IMR-90 (cell line): ENCODE data around the gene IFNAR2. TPM values are rescaled to one million over a fixed set of nuclear protein-coding genes. Genes with fewer than 3 reads are reported as not detected.

Experiments used
- ATAC-seq: fragments of 200-7000 bp; cut with Tn5 transposase; 2 replicates; pipeline ENCODE4 v1.9.1; 2020; ENCODE audit warnings: low read depth, mild to moderate bottlenecking, moderate library complexity
- BruUV-seq: library from RNA; stranded (reverse); fragments of 400-500 nt; replicated peaks from 2 replicates; lab custom pipeline; 2021; lab: Mats Ljungman, UMichigan
- CTCF ChIA-PET: fragments of 300-600 bp; formaldehyde crosslinking; extraction: SDS; loops from one replicate; lab custom pipeline; 2021; ENCODE audit warnings: antibody characterized with exemption; lab: Yijun Ruan, JAX
- POLR2A ChIA-PET: fragments of 300-600 bp; sonication (Branson Sonifier 250); formaldehyde crosslinking; loops from one replicate; lab custom pipeline; 2022; ENCODE audit warnings: antibody characterized with exemption; ENCODE audit not compliant: unreplicated experiment; lab: Charles Lee
- DNase-seq: peaks from one replicate; pipeline ENCODE4 v3.0.0; 2013
- H2AFZ ChIP-seq: replicated peaks from 2 replicates; pipeline ENCODE3; 2013; ENCODE audit warnings: low read length, mild to moderate bottlenecking; ENCODE audit not compliant: poor library complexity
- H2AK5ac ChIP-seq: 2 replicates; pipeline ENCODE4 v1.6.1; 2013; ENCODE audit warnings: low read depth, low read length, inconsistent platforms
- H2AK9ac ChIP-seq: replicated peaks from 2 replicates; pipeline ENCODE3; 2013; ENCODE audit warnings: mild to moderate bottlenecking, low read depth, low read length, moderate library complexity; ENCODE audit not compliant: poor library complexity
- H2BK120ac ChIP-seq: 2 replicates; pipeline ENCODE4 v1.6.1; 2013; ENCODE audit warnings: low read depth, low read length, inconsistent platforms
- H2BK15ac ChIP-seq: 3 replicates; pipeline ENCODE4 v1.6.1; 2013; ENCODE audit warnings: low read depth, low read length, inconsistent platforms
- H2BK20ac ChIP-seq: 2 replicates; pipeline ENCODE4 v1.6.1; 2013; ENCODE audit warnings: low read depth, mild to moderate bottlenecking, inconsistent platforms, low read length, moderate library complexity
- H2BK5ac ChIP-seq: 2 replicates; pipeline ENCODE4 v1.6.1; 2013; ENCODE audit warnings: mild to moderate bottlenecking, low read depth, low read length, inconsistent platforms; ENCODE audit not compliant: poor library complexity, severe bottlenecking
- H3K14ac ChIP-seq: replicated peaks from 2 replicates; pipeline ENCODE4 v1.6.1; 2013; ENCODE audit warnings: low read depth, low read length, inconsistent platforms
- H3K18ac ChIP-seq: 2 replicates; pipeline ENCODE4 v1.6.1; 2013; ENCODE audit warnings: low read depth, low read length, control low read depth
- H3K23ac ChIP-seq: 2 replicates; pipeline ENCODE4 v1.6.1; 2013; ENCODE audit warnings: low read depth, low read length, inconsistent platforms
- H3K27ac ChIP-seq: 2 replicates; pipeline ENCODE4 v1.5.1; 2013; ENCODE audit warnings: mild to moderate bottlenecking, control low read depth, low read length; ENCODE audit not compliant: insufficient read depth
- H3K27me3 ChIP-seq: 2 replicates; pipeline ENCODE4 v1.6.1; 2013; ENCODE audit warnings: low read length; ENCODE audit not compliant: control insufficient read depth, insufficient read depth
- H3K36me3 ChIP-seq: 2 replicates; pipeline ENCODE4 v1.6.1; 2013; ENCODE audit warnings: low read length, mixed read lengths; ENCODE audit not compliant: control insufficient read depth, insufficient read depth
- H3K4ac ChIP-seq: 2 replicates; pipeline ENCODE4 v1.6.1; 2013; ENCODE audit warnings: low read depth, low read length, inconsistent platforms
- H3K4me1 ChIP-seq: 2 replicates; pipeline ENCODE4 v1.6.1; 2013; ENCODE audit warnings: low read length, mixed read lengths; ENCODE audit not compliant: control insufficient read depth, insufficient read depth
- H3K4me2 ChIP-seq: 2 replicates; pipeline ENCODE4 v1.6.1; 2013; ENCODE audit warnings: low read depth, mild to moderate bottlenecking, control low read depth, low read length, moderate library complexity
- H3K4me3 ChIP-seq: 2 replicates; pipeline ENCODE4 v1.5.1; 2013; ENCODE audit warnings: low read depth, mild to moderate bottlenecking, control low read depth, low read length, moderate library complexity; ENCODE audit not compliant: insufficient read depth
- H3K56ac ChIP-seq: 2 replicates; pipeline ENCODE4 v1.6.1; 2013; ENCODE audit warnings: low read length, inconsistent platforms; ENCODE audit not compliant: insufficient read depth; ENCODE audit errors: extremely low read depth
- H3K79me1 ChIP-seq, 2 experiments: 2 replicates each; pipeline ENCODE4 v1.6.1; 2013; ENCODE audit warnings: low read length in 2 of 2, inconsistent platforms in 1 of 2, low read depth in 1 of 2
- H3K9ac ChIP-seq: 2 replicates; pipeline ENCODE4 v1.6.1; 2013; ENCODE audit warnings: low read depth, low read length, control low read depth
- H3K9me1 ChIP-seq: 2 replicates; pipeline ENCODE4 v1.6.1; 2013; ENCODE audit warnings: low read length, inconsistent platforms; ENCODE audit not compliant: insufficient read depth
- H3K9me3 ChIP-seq: 2 replicates; pipeline ENCODE4 v1.6.1; 2013; ENCODE audit warnings: low read length; ENCODE audit not compliant: control insufficient read depth, insufficient read depth
- H4K20me1 ChIP-seq: 2 replicates; pipeline ENCODE4 v1.6.1; 2013; ENCODE audit warnings: low read length, inconsistent platforms; ENCODE audit not compliant: insufficient read depth
- H4K5ac ChIP-seq: 2 replicates; pipeline ENCODE4 v1.6.1; 2013; ENCODE audit warnings: mild to moderate bottlenecking, low read depth, low read length, control low read depth
- H4K8ac ChIP-seq, 2 experiments: 2 replicates each; pipeline ENCODE4 v1.6.1; 2013; ENCODE audit warnings: low read depth in 2 of 2, low read length in 2 of 2, control low read depth in 1 of 2, inconsistent platforms in 1 of 2
- H4K91ac ChIP-seq: 2 replicates; pipeline ENCODE4 v1.6.1; 2013; ENCODE audit warnings: low read depth, low read length, inconsistent platforms; ENCODE audit not compliant: insufficient read depth
- CHD1 ChIP-seq: IDR thresholded peaks from 2 replicates; pipeline ENCODE4 v1.6.1; 2012; ENCODE audit warnings: low read depth, low read length, improper control_type of control experiment
- ELK1 ChIP-seq: fragments of 150-350 bp; IDR thresholded peaks from 2 replicates; pipeline ENCODE4 v1.6.1; 2016; ENCODE audit warnings: low read depth, mild to moderate bottlenecking, low read length, moderate library complexity, borderline replicate concordance
- FOS ChIP-seq: fragments of 150-350 bp; IDR thresholded peaks from 2 replicates; pipeline ENCODE4 v1.6.1; 2016; ENCODE audit warnings: low read depth, low read length
- MAFK ChIP-seq: IDR thresholded peaks from 2 replicates; pipeline ENCODE4 v1.6.1; 2012; ENCODE audit warnings: low read depth, low read length, improper control_type of control experiment
- MAZ ChIP-seq: IDR thresholded peaks from 2 replicates; pipeline ENCODE4 v1.6.1; 2012; ENCODE audit warnings: low read depth, mild to moderate bottlenecking, low read length, improper control_type of control experiment, moderate library complexity, borderline replicate concordance
- RAD21 ChIP-seq: IDR thresholded peaks from 2 replicates; pipeline ENCODE4 v1.6.1; 2012; ENCODE audit warnings: low read length, improper control_type of control experiment
- RFX5 ChIP-seq: IDR thresholded peaks from 2 replicates; pipeline ENCODE4 v1.8.0; 2012; ENCODE audit warnings: low read depth, mild to moderate bottlenecking, low read length, moderate library complexity
- USF2 ChIP-seq: fragments of 150-350 bp; IDR thresholded peaks from 2 replicates; pipeline ENCODE4 v1.6.1; 2017; ENCODE audit warnings: mild to moderate bottlenecking, antibody characterized with exemption, low read length, low read depth
- WGBS, 2 experiments: methylation state at CpG; one replicate each; pipeline versions ENCODE4 v1.1.5 to v1.1.7; 2013; ENCODE audit warnings: missing lambda C conversion rate in 2 of 2; ENCODE audit not compliant: insufficient read length in 1 of 2; ENCODE audit errors: extremely low coverage in 2 of 2; 5-methylcytosine and 5-hydroxymethylcytosine counted together
- dilution Hi-C: fragments of 300-500 bp; cut with HindIII; formaldehyde crosslinking; loops from one replicate; pipeline ENCODE4 v1.14.3; 2018; ENCODE audit warnings: low sequenced_read_pairs; ENCODE audit not compliant: unreplicated experiment
- in situ Hi-C: fragments of 300-500 bp; cut with MboI; formaldehyde crosslinking; loops from 3 replicates; pipeline ENCODE4 v1.14.3; 2019; ENCODE audit warnings: low sequenced_read_pairs, inconsistent platforms, mixed read lengths
- intact Hi-C: fragments of 100-400 bp; cut with micrococcal nuclease; formaldehyde crosslinking; loops from 2 replicates; pipeline ENCODE4 v1.10.0; 2022
- polyA plus RNA-seq, 3 experiments: library from polyadenylated mRNA; depleted of rRNA; stranded (reverse); fragments of >200 nt; gene quantifications; 2 replicates each; pipeline ENCODE4 v1.2.3, GENCODE V29; 2012; ENCODE audit warnings: low replicate concordance in 1 of 3
- total RNA-seq: library from RNA; depleted of rRNA; stranded (reverse); fragments of >200 nt; gene quantifications from 2 replicates; pipeline ENCODE4 v1.2.3, GENCODE V29; 2012

IFNAR2 gene
- total and polyA plus RNA-seq, 2 of the 4 experiments (the other 2 are of a cell fraction) = 6.3 to 13.9 TPM

- in situ Hi-C loops (no loop called here), intact Hi-C loops (loop anchor here (5.0 kb wide), 1 partner anchor 405 kb away; no protein-coding TSS in a partner anchor), dilution Hi-C loops (no loop called here)
- CTCF ChIA-PET = no interaction called here
- Histone ChIP-seq H3K4me1 (peaks cover 10% of the 10 kb centered on the region), H3K27me3 (no peaks in the 10 kb centered on the region), H3K79me1 (no peaks in the 10 kb centered on the region), H3K18ac (no peak overlapping the region; the same call in 1 of the 2 replicates), H2AFZ (no peak overlapping the region), H3K9me3 (no peaks in the 10 kb centered on the region; the same call in 1 of the 2 replicates), H3K9me1 (peaks cover 13% of the 10 kb centered on the region), H3K14ac (peak overlapping the region; percentile 77), H4K91ac (no peak overlapping the region), H2BK15ac (peak overlapping the region; percentile 79; the same call in 2 of the 3 replicates), H2AK5ac (peak overlapping the region; percentile 84), H3K56ac (no peak overlapping the region), H3K4me3 (no peak overlapping the region), H3K36me3 (no peaks in the 10 kb centered on the region), H3K4ac (peak overlapping the region; percentile 14), H3K9ac (no peak overlapping the region), H3K23ac (no peak overlapping the region), H2BK20ac (peak overlapping the region; percentile 50), H4K8ac (peak overlapping the region; percentile 18 to 36; a peak in 1 of 4 replicates), H3K4me2 (no peak overlapping the region), H4K20me1 (peaks cover 8% of the 10 kb centered on the region), H2BK5ac (peak overlapping the region; percentile 64), H4K5ac (no peak overlapping the region), H2AK9ac (peak overlapping the region; percentile 2), H3K27ac (no peak overlapping the region), H2BK120ac (peak overlapping the region; percentile 36)
- ATAC-seq (no peak), DNase-seq (no peak)
- no peak for TF ChIP-seq MAZ
- TF ChIP-seq RFX5 = no peak
- no peak for TF ChIP-seq ELK1
- no peak for TF ChIP-seq RAD21
- no peak for TF ChIP-seq MAFK
- TF ChIP-seq FOS = no peak
- no peak for TF ChIP-seq USF2
- TF ChIP-seq CHD1 = no peak
- no CpG with 5 or more reads among the region's 16 CpGs for WGBS, 2 experiments
- POLR2A ChIA-PET = no interaction called here
- no TSS peak for BruUV-seq
These were observed 27.0 kb upstream of the IFNAR2 start for GRCh38 chr21:33202464-33203363.
